ENCODE measurements around the gene RAD54L.
"Not testable (repeated sequence)": the region's sequence is repeated elsewhere in the genome, so short reads cannot be mapped to it uniquely, and the experiment has no call there.

DNA sequence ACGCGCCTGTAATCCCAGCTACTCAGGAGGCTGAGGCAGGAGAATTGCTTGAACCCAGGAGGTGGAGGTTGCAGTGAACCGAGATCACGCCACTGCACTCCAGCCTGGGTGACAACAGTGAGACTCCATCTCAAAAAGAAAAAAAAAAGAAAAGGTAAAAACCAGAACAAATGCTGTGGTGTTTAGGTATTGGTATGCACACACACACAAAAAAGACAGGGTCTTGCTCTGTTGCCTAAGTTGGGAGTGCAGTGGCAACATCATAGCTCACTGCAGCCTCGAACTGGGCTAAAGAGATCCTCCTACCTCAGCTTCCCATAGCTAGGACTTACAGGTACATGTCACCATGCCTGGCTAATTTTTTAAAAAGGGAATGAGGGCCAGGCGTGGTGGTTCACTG lies 71.7 kb downstream of the RAD54L start:
- TF ChIP-seq POLR2AphosphoS5, GABPA (IDR thresholded peaks at IDR 0.05; ENCODE audit: low read depth): not testable (repeated sequence)
- TF ChIP-seq, protein P1, sequence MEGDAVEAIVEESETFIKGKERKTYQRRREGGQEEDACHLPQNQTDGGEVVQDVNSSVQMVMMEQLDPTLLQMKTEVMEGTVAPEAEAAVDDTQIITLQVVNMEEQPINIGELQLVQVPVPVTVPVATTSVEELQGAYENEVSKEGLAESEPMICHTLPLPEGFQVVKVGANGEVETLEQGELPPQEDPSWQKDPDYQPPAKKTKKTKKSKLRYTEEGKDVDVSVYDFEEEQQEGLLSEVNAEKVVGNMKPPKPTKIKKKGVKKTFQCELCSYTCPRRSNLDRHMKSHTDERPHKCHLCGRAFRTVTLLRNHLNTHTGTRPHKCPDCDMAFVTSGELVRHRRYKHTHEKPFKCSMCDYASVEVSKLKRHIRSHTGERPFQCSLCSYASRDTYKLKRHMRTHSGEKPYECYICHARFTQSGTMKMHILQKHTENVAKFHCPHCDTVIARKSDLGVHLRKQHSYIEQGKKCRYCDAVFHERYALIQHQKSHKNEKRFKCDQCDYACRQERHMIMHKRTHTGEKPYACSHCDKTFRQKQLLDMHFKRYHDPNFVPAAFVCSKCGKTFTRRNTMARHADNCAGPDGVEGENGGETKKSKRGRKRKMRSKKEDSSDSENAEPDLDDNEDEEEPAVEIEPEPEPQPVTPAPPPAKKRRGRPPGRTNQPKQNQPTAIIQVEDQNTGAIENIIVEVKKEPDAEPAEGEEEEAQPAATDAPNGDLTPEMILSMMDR (IDR thresholded peaks at IDR 0.05; ENCODE audit: insufficient read depth, low read length), result not testable (repeated sequence)
